ENCODE measurements around the gene CLSTN2. TPM values are rescaled to one million over a fixed set of nuclear protein-coding genes. Genes with fewer than 3 reads are reported as not detected.

CLSTN2 gene
- total RNA-seq, 4 donors from 2014 or later, result 19.5 to 66.7 (median 42.5) TPM

DNA sequence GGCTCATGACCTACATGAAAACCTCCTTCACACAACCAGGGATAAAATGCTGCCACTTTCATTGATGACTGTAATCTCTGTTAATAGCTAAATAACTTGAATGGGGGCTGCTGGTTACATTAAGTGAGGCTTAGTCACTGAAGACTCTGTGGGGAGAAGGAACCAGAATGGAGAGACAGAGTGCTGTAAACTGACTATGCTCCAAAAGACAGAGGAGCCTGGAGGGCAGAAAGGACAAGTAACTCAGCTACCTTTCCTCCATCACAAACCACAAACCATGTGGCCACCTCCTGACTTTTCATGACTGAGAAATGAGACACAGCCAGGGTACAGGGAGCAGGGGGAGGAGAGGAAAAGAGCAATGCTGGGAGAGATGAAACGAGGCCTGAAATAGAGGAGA lies 645.8 kb downstream of the CLSTN2 start:
- no peak for TF ChIP-seq CTCF (IDR thresholded peaks at IDR 0.05; ENCODE audit: low read depth)

- TF ChIP-seq CTCF (IDR thresholded peaks at IDR 0.05; ENCODE audit: low read depth), result no peak
These were observed 649.6 kb downstream of the CLSTN2 start for GRCh38 chr3:140584549-140584948.

DNA sequence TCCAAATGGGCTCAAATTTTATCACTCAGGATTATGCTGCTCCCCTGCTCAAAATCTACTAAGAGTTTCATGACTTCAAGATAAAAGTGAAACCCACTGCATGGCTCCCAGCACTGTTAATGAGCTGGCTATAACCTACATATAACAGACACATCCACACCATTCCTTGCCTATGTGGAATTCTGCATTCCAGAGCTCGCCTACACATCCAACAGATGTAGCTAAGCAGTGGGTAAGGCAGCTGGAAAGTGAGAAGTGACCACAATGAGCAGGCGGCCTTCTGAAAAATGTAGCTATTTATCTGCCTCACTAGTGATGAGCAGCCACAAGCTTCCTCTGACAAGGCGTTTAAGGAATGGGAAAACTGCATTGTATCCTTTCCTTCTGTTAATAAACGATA lies 650.8 kb downstream of the CLSTN2 start:
- no peak for TF ChIP-seq CTCF (IDR thresholded peaks at IDR 0.05; ENCODE audit: low read depth)

DNA sequence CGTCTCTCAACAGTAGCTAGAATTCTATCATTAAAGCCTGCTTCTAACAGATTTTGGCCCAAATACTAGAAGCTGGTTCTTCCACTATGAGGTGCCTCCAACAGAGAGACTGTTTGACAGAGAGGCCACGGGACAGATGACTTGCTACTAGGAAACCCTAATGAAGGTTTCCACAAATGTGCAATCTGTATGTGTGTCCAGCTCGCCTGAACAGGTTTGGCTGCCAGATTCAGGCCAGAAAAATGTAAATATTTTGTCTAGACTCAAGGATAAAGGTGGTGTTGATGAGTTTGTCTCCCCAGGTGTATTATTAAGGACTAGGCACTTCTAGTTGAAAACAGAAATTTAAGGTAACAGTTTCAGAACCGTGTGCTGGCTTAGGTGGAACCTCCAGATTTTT lies 651.3 kb downstream of the CLSTN2 start:
- no peak for TF ChIP-seq CTCF (IDR thresholded peaks at IDR 0.05; ENCODE audit: low read depth)

GRCh38 chr3:140588558-140588957 lies 653.6 kb downstream of the CLSTN2 start:
- no peak for TF ChIP-seq CTCF (IDR thresholded peaks at IDR 0.05; ENCODE audit: low read depth)

DNA sequence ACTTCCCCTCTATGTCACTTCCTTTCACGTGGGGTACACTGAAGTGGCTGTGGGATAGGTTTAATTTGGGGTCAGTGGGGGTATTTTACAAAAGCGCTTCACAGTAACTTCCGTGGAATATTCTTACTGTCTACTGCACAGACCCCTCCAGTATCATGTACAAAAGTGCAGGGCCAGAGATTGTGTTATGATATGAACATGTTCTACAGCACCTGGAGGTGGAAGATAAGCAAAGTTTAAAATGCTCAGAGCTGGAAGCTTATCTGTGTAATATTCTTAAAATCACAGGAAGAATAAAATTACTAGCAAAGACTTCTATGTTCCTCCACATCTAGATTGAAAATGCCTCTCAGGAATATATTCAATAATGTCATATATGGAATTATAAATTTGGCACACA lies 658.8 kb downstream of the CLSTN2 start:
- no peak for TF ChIP-seq CTCF (IDR thresholded peaks at IDR 0.05; ENCODE audit: low read depth)

DNA sequence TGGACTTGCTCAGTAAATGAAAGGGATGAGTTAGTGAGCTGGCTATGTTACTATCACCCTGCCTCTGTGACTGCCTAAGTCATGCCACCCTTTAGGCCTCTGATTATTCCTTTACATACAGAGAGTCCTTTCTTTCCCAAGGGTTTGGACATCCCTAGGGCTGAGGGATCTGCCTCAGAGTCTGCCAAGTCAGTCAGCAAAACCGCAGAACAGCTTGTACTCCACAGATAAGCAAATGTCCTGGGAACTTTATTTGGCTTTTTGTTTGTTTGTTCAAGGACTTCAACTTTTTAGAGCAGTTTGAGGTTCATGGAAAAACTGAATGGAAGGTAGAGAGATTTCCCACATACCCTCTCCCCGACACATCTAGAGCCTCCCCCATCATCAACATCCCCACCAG lies 660.3 kb downstream of the CLSTN2 start:
- no peak for TF ChIP-seq CTCF (IDR thresholded peaks at IDR 0.05; ENCODE audit: low read depth)

Measured in subcutaneous adipose tissue (tissue), 4 donors.